ENCODE results near the gene SFTPA2.
"Not testable (repeated sequence)": the region's sequence is repeated elsewhere in the genome, so short reads cannot be mapped to it uniquely, and the experiment has no call there.

Gene SFTPA2

GRCh38 chr10:79511891-79512583 is 48.2 kb downstream of the SFTPA2 start, which contains the start of gene EIF5AL1:
Gene EIF5AL1, plus strand, starts transcription at chr10:79512533. Its CDS starts 117 bp downstream, at chr10:79512650.
- DNase-seq (ENCODE audit: low read depth in 3 of 3): not testable (repeated sequence)

GRCh38 chr10:79509934-79510508 is 50.2 kb downstream of the SFTPA2 start:
- DNase-seq (ENCODE audit: low read depth in 3 of 3): not testable (repeated sequence)

GRCh38 chr10:79509306-79509933 is 50.8 kb downstream of the SFTPA2 start:
- not testable (repeated sequence) for DNase-seq (ENCODE audit: low read depth in 3 of 3)

DNA sequence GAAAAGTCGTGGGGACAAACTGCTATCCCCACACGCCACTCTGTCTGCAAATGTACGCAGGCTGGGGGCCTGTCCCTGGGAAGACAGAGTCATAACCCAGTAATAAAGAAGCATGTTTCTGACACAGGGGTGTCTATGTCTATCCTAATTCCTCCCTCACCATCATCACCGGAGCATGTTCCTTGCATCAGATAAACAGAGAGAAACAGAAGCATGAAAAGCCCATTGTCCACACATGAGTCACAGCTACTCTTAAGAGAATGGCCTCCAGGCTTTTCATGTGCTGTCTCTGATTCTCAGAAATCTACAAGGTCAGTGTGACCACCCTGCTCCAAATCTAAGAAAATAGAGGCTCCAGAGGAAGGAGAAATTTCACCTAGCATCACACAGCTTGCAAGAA is 52.0 kb downstream of the SFTPA2 start:
- not testable (repeated sequence) for DNase-seq (ENCODE audit: low read depth in 3 of 3)

GRCh38 chr10:79507440-79508167 is 52.6 kb downstream of the SFTPA2 start:
- DNase-seq (ENCODE audit: low read depth in 3 of 3): no peak
